Iris pigment epithelial cell (primary cell): Measurements from ENCODE around the gene KRT83.

Experiments used
- DNase-seq: peaks from one replicate; pipeline ENCODE4 v3.0.0-alpha.2; 2011; ENCODE audit warnings: low read depth

Gene KRT83

DNA sequence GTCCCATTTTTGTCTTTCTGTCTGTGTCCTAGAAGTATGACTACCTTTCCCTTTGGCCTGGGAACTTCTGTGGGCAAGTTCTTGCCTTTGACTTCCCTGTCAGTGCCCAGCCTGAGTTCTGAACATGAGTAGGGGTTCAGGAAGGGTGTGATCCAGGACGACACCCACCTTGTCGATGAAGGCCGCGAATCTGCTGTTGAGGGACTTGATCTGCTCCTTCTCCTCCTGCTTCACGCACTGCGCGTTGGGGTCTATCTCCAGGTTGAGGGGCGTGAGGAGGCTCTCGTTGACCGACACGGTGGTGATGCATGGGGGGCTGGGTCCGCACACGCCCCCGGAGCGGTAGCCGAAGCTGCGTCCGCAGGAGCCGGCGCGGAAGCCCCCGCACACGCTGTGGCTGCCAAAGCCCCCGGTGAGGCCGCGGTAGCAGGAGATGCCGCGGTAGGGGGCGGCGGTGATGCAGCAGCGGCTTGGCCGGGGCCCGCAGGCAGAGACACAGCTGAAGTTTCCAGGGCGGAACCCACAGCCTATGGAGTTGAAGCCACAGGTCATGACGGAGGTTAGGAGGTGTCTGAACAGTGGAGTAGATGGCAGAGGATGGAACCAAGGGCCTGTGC is at the start of gene KRT83:
KRT83 (minus strand) TSS at position 615 of the 617 bp plus-strand sequence; CDS start at position 552, 63 bp downstream.
- DNase-seq: no peak

DNA sequence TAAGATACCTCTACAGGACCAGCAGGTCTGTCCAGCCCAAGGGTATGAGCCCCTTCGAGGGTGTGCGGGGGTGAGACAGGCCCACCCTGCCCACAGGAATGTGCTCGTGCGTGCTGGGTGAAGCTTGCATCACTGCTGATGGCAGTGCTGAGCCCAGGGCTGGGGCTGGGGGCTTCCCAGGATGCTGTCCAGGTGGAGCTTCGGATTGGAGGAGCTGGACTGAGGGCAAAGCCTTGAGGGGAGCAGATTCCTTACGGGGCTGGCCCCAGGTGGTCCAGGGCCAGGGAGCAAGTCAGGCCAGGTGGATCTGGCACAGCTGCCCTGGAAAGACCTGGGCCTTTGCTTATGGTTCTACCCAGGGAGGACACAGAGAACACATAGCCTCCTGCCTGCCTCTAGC is 48.6 kb upstream of the KRT83 start:
- DNase-seq: no peak

GRCh38 chr12:52369211-52369610 is 48.0 kb upstream of the KRT83 start:
- DNase-seq: no peak

DNA sequence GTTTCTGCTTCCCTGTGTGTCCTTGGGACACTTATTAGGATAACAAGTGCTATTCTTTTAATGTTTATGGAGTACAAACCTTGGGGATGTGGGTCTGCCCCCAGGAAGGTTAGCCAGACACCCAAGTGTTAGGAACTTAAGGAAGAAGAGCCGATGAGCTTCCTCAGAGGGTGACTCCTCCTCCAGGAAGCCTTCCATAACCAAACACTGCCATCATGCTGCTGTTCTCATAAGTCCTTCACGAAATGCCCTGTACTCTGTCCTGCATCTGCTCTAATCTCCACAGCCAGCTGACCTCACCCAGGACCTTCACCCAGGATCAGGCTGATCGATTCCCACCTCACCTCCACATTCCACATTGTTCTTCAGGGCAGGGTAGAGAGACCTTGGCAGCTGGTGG is 47.3 kb upstream of the KRT83 start:
- no peak for DNase-seq

- DNase-seq: no peak
Observed at GRCh38 chr12:52367876-52368275, 46.7 kb upstream of the KRT83 start.

DNA sequence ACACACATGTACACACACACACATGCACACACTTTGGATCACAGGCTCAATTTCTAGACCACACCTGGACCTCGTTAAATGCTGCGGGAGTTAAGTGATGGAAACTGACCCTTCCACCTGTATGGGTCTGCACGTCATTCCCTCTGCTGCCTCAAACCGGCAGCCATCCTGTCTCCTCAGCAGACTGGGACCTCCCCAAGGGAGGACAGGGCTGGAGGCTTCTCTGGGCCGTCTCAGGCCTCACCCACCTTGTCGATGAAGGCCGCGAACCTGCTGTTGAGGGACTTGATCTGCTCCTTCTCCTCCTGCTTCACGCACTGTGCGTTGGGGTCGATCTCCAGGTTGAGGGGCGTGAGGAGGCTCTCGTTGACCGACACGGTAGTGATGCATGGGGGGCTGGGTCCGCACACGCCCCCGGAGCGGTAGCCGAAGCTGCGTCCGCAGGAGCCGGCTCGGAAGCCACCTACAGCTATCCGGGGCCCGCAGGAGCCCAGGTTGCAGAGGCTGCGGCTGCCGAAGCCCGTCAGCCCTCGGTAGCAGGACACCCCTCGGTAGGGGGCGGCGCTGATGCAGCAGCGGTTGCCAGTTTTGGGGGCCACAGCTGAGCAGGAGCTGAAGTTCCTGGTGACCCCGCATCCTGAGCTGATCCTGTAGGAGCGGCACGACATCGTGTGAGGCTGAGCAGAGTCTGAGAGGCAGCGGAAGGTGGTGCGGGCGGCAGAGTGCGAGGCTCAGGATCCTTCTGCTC is 45.7 kb upstream of the KRT83 start, which contains the start of gene KRT85:
KRT85 (minus strand) TSS at position 744 of the 748 bp plus-strand sequence; CDS start at position 668, 76 bp downstream.
- DNase-seq: no peak

- no peak for DNase-seq
Observed at GRCh38 chr12:52364901-52365489, 43.8 kb upstream of the KRT83 start.

DNA sequence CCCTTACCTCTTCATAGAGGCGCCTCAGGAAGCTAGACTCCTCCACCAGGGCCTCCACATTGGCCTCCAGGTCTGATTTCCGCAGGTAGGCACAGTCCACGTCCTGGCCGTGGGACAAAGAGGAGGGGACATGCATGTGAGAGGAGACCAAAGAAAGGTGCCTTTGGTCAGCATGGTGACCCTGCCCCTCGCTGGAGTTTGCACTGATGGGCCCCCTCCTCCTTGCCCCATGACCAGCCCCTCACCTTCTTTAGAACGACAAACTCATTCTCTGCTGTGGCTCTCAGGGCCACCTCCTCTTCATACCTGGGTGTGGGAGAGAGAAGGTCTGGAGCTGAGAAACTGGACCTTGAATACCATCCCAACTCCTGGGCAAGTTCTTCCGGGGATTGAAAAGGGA is 42.9 kb upstream of the KRT83 start:
- no peak for DNase-seq

- DNase-seq: no peak
Observed at GRCh38 chr12:52363111-52363679, 42.0 kb upstream of the KRT83 start.

- no peak for DNase-seq
Observed at GRCh38 chr12:52362118-52362726, 41.0 kb upstream of the KRT83 start.

DNA sequence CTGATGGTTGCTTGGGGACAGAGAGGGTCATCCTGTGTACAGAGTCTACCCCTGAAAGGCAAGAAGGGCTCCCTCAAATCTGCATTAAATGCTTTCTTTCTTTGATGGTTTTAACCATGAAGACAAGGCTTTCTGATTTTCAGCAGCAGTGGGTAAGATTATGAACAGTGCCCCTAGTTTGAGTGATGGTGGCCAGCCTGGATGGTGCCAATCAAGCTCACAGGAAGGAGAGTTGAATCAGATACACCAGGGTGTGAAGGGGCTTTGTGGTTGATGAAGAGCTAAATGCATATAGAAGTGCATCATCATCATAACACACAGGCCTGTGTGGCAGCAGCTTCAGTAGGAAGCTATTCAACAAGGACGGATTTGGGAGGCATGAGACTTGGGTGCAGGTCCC is 40.4 kb upstream of the KRT83 start:
- no peak for DNase-seq

GRCh38 chr12:52360663-52361271 is 39.6 kb upstream of the KRT83 start:
- DNase-seq: no peak

DNA sequence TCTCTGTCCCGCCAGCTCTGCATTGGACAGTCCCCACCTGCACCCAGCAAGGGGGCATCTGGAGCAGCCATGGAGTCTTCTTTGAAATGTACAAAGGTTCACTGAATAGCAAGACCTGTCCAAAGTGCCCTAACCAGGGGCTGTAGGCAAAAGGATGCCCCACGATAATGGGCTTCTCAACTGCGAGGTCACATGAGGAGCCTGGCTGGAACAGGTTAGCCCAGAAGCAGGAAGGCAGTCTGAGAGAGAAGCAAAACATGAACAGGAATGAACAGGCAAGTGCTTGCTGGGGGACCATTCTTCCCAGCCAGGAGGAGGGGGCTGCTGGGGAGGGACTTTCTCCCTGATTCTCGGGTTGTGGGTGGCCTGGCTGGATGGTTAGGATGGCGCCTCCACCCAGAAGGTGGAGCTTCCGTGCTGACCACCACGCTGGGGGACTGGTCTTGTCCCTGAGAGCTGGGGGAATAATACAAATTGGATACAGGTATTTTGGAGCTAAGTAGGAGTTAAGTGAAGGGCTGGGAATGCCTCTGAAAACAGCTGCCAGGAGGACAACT is 39.0 kb upstream of the KRT83 start:
- DNase-seq: no peak

- DNase-seq: no peak
Observed at GRCh38 chr12:52359621-52360061, 38.4 kb upstream of the KRT83 start.

DNA sequence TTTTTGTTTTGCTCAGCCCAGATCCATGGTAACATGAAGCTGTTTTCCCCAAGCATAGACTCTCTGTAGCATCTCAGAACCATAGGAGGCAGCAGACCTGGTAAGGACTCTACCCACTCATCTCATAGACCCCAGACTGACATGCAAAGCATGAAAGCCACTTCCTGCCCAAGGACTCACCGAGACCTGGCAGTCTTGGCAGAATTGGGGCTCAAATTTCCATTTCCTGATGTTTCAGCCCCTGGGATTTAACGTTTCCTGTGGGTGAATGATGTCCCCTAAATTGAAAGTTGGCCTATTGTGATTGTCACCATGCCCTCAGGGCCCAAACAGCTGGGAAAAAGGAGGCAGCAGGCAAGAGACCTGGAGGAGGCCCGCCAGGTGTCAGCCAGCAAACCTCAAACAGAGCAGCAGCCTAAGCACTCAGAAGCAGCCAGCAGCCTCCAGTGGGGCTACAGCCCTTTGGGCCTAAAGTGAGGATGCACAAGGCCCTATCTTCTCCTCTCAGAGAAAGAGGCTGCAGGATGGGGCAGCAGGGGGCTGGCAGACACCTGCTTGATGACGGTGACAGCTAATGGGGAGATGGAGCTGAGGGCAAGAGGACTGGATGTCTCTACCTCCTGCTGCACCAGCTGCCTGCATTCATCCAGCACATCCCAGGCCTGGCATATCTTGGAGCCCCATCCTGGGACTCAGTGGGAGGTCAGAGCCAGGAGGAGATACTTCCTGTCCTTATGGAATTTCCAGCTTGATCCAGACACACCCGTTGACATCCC is 37.6 kb upstream of the KRT83 start:
- DNase-seq: no peak

DNA sequence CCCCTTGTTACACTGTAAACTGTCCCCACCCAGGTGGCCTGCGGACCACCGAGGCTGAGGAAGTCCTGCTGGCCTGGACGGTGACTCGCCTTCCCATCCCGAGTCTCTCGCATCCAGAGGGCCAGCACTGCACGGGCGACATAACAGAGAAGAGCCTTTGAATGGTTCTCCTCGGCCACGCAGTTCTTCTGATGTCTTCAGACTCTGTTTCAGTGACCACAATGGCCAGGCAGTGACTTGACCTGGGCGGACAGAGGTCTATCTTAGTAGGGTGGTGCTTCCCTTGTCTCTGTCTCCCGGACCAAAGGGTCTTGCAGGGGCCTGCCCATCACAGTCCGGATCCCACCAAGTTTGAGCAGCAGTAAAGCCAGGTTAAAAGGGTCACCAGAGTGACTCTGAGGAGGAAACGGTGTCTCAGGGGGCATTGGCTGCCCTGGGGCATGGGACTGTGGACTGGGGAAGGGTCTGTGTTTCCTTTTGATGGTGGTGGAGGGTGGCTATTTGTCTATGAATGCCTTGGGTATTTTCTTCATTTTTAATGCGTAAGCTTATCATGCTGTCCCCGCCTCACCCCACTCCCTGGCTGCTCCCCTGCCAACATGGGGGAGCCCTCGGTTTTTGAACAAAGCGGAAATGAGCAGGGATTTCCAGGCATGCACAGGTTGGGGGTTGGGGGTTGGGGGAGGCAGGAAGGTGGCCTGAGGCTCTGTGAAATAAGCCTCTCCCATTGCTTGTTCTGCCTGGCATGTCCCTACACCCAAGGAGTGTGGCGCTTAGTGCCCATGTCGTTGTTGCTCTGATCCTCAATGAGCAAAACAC is 35.8 kb upstream of the KRT83 start:
- DNase-seq: no peak

- DNase-seq: no peak
Observed at GRCh38 chr12:52356031-52356761, 35.0 kb upstream of the KRT83 start.

- no peak for DNase-seq
Observed at GRCh38 chr12:52355176-52355575, 34.0 kb upstream of the KRT83 start.

GRCh38 chr12:52354200-52354599 is 33.0 kb upstream of the KRT83 start:
- DNase-seq: no peak
